Stimulated activated CD4-positive, alpha-beta T cell treated with anti-CD3 and anti-CD28 coated beads, Interleukin-12 subunit alpha, Interleukin-12 subunit beta, amount 100 ng/mL, for 48 hours (primary cell): ENCODE results near the gene DBNDD1.
"Not testable (repeated sequence)": the region's sequence is repeated elsewhere in the genome, so short reads cannot be mapped to it uniquely, and the experiment has no call there.

Experiments
- DNase-seq, 3 donors: peaks; one replicate each; pipeline ENCODE4 v3.0.0-alpha.2; 2020; ENCODE audit warnings: low read depth in 2 of 3, low spot score in 1 of 3

DBNDD1 gene

DNA sequence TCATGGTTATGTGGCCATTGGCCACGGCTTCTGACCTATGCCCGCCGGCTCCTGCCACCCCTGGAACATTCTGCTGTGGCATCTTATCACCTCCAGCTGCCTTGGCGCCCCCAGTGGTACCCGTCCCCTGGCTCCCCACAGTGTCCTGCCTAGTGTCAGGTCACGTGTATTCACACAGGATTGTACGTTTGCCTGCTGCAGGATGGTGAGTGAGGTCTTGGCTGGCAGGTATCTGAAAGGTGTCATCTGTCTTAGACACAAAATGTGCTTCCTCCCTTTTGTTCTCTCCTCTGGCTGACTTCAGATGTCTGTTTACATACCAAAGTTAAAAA is 24.9 kb downstream of the DBNDD1 start:
- no peak for DNase-seq

DNA sequence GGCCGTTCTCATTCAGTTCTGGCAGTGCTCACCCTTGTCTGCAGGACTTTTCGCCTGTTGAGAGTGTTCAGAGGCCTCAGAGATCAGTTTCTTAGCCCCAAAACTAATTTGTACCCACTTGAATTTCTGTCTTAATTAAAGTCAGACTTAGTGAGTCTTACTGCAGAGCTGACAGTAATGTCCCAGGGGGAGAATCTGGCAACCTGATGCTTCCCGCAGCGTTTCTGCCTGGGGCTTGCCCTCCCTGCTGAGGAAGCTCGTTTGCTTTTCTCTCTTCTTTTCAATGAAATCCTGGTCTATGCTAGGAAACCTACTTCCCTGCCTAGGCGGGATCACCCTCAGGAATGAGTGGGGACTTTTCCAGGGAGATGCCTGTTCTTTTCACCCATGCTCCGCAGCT is 25.3 kb downstream of the DBNDD1 start:
- DNase-seq = no peak

DNA sequence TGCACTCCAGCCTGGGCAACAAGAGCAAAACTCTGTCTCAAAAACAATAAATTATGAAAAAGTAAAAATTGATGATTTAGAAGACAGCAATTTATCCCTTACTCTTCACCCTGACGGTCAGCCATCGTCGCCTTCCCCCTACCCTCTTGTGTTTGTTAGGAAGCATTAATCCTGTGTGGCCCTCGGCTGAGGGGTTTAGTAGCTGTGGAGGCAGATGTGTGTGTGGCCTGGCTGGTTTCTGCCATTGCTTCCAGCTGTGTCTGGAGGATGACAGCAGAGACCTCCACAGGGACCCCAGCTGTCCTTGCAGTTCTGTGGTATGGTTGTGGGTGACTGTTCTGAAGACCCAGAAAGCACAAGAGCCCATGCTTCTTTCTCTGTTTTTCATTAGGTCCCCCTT is 25.9 kb downstream of the DBNDD1 start:
- no peak for DNase-seq

DNA sequence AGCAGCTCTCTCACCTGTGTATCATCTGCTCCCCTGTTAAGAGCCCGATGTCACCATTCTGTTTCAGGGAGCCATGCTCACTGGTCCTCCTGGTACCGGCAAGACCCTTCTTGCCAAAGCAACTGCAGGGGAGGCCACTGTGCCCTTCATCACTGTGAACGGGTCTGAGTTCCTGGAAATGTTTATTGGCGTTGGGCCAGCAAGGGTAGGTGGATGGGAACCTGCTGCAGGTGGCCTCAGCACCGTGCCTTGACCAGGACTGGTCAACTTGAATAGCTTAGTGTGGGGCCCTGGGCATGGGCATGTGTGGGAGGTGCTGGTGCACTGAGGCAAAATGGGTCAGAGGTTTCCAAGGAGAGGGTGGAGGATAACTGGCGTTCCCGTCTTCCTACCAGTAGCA is 28.5 kb downstream of the DBNDD1 start:
- no peak for DNase-seq

DNA sequence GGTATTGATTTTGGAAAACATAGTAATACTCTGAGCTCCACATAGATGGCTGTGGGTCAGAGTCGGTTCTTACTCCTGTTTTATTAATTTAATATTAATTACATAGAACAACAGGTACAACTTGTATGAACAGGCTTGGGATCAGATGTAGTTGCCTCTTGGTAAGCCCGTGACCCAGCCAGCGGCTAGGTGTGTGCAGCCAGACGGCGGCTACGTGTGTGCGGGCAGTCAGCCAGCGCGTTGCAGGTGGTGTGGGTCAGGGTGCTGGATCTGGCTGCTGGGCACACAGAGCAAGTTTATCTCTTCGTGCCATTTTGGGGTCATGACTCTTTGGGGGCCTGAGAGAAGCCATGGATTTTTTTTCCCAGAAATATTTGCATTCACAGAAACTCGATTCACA is 30.3 kb downstream of the DBNDD1 start:
- DNase-seq = no peak

- no peak for DNase-seq
Measured at GRCh38 chr16:89987169-89987568, 32.1 kb downstream of the DBNDD1 start.

- no peak for DNase-seq
Measured at GRCh38 chr16:89986600-89986999, 32.7 kb downstream of the DBNDD1 start.

GRCh38 chr16:89985219-89985618 is 34.0 kb downstream of the DBNDD1 start:
- no peak for DNase-seq

- no peak for DNase-seq
Measured at GRCh38 chr16:89984216-89984615, 35.0 kb downstream of the DBNDD1 start.

- DNase-seq = peak in 1 of 3 donors; percentile 22
Measured at GRCh38 chr16:89983536-89983935, 35.7 kb downstream of the DBNDD1 start.

GRCh38 chr16:89982318-89982717 is 36.9 kb downstream of the DBNDD1 start:
- no peak for DNase-seq

DNA sequence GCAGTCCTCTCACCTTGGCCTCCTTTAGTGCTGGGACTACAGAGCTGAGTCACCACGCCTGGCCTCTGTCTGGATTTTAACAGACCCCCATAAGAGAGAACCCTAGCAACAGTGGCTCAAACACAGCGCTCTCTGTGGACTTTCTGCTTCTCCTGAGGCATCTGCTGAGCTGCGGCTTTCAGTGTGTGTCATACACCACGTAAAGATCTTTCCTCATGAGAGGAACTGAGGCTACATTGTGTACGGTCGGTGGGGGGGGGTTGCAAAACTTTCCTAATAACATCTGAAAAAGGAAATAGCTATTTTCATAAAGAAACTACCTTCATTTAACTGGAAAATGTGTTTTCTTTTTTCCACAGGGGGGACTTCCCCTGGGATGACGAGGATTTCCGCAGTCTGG is 37.8 kb downstream of the DBNDD1 start:
- DNase-seq = peak in 1 of 3 donors; percentile 25

DNA sequence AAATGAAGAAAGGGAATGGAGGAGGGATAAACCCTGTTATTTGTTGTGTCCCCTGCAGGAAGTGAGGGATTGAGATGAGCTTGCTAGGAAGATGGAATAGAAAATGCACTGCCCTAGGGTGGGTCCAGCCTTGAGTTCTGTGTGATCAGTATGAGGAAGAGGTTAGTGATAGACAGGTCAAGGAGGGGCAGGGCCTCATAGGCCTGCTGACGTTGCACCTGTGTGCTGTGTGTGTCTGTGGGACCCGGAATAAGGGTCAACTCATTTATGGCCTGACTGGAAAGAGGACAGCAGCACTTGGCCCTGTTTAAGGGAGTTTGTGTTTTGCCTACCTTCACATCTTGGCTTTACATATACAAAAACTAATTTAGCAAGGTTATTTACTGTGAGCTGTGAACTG is 44.4 kb downstream of the DBNDD1 start:
- DNase-seq = no peak

- no peak for DNase-seq
Measured at GRCh38 chr16:89973654-89974335, 45.5 kb downstream of the DBNDD1 start.

DNA sequence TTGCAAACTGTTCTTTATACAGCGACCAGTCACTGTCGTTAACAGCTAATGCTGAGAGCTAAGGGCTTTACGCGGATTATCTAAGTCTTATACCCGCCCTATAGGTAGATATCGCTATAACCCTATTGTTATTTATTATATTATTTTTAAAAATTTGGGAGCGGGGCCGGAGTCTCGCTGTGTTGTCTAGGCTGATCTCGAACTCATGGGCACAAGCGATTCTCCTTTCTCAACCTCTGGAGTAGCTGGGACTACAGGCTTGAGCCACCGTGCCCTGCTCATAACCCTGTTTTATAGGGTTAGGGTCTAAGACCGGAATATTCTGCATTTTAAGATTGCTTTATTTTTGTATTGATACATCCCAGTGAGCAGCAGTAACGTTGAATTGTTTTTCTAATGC is 46.0 kb downstream of the DBNDD1 start:
- DNase-seq = no peak

DNA sequence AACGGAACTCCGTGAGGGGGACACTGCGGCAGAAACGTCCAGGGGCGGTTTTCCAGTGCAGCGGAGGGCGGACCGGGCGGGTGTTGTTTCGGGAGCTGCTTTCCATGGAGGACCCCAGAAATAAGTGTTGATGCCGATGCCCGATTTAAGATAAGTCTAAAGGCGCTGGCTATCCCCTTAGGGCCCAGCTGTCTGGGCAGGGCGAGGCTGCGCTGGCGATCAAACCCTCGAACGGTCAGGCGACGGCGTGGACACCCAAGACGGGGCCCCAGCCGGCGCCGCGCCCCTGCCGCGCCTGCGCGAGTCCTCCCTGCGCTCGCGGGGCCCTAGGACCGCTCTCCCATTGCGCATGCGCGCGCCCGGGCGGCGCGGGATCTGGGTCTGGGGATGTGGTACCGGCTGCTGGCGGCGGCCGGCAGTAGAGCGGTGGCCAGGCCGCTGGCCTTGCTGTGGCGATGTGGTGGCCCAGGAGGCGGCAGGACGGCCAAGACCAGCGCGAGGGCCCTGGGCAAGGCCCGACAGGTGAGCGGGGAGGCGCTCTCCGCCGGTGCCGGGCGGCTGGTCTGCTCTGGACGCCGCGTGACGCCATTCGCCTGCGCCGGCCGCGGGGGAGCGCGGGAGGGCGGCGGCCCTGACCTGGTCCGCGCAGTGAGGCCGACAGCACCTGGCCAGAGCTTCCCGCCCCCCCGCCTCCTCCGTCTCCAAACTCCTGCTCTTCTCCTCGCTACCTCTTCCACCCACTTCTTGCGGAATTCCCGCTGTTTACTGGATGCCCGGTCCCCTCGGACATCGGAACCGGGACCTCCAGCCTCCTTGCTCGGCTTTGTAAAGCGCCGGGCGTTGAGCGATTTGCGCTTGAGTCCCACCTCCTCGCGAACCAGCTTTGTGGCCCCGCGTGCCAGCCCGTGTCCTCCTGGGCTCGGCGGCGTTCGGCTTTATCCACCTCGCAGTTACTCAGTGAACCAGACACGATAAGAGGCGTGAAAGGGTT is 46.7 kb downstream of the DBNDD1 start:
- DNase-seq = peak; percentile 81 to 86 (median 84)

- DNase-seq = peak in 1 of 3 donors; percentile 15
Measured at GRCh38 chr16:89971495-89972243, 47.6 kb downstream of the DBNDD1 start.

GRCh38 chr16:89969741-89970410 is 49.4 kb downstream of the DBNDD1 start:
- DNase-seq = no peak

GRCh38 chr16:89968074-89968473 is 51.2 kb downstream of the DBNDD1 start:
- not testable (repeated sequence) for DNase-seq

GRCh38 chr16:89967436-89967835 is 51.8 kb downstream of the DBNDD1 start:
- DNase-seq = not testable (repeated sequence)

GRCh38 chr16:89966756-89967155 is 52.5 kb downstream of the DBNDD1 start:
- DNase-seq = no peak
